HG02798 (cell line): ENCODE data around the gene IQCC.
A peak's percentile ranks its signal among the peaks of the same experiment; 100 is the strongest.

ENCODE experiments used
- ATAC-seq: cut with Tn5 transposase; IDR thresholded peaks from one replicate; pipeline ENCODE4 v1.9.1; 2021; ENCODE audit warnings: mild to moderate bottlenecking; ENCODE audit not compliant: unreplicated experiment, poor library complexity

The IQCC gene

GRCh38 chr1:32221980-32222755 lies 16.7 kb downstream of the IQCC start, which contains the start of the genes EIF3I and TMEM234:
Gene EIF3I (plus strand): TSS chr1:32222407. CDS start chr1:32222442, 35 bp downstream.
Gene TMEM234 (minus strand): TSS chr1:32222353. CDS start chr1:32222322, 31 bp downstream.
- ATAC-seq = peak; percentile 95

GRCh38 chr1:32223683-32224082 lies 18.2 kb downstream of the IQCC start:
- no peak for ATAC-seq

- ATAC-seq = no peak
Observed at GRCh38 chr1:32224285-32224684, 18.8 kb downstream of the IQCC start.

GRCh38 chr1:32228771-32229170 lies 23.3 kb downstream of the IQCC start:
- no peak for ATAC-seq

GRCh38 chr1:32231843-32232432 lies 26.5 kb downstream of the IQCC start:
- ATAC-seq = no peak

- no peak for ATAC-seq
Observed at GRCh38 chr1:32232558-32233304, 27.3 kb downstream of the IQCC start.

GRCh38 chr1:32234792-32235191 lies 29.3 kb downstream of the IQCC start:
- ATAC-seq = no peak

- no peak for ATAC-seq
Observed at GRCh38 chr1:32239337-32239736, 33.9 kb downstream of the IQCC start.

GRCh38 chr1:32239790-32240139 lies 34.3 kb downstream of the IQCC start:
- no peak for ATAC-seq

- peak; percentile 37 for ATAC-seq
Observed at GRCh38 chr1:32240140-32240951, 34.9 kb downstream of the IQCC start.

- peak; percentile 43 for ATAC-seq
Observed at GRCh38 chr1:32241001-32241763, 35.7 kb downstream of the IQCC start.

- ATAC-seq = no peak
Observed at GRCh38 chr1:32242341-32242851, 36.9 kb downstream of the IQCC start.

GRCh38 chr1:32246888-32247273 lies 41.4 kb downstream of the IQCC start, which contains the start of gene FAM167B:
Gene FAM167B (plus strand): TSS chr1:32247222. CDS start chr1:32247422, 200 bp downstream.
- no peak for ATAC-seq

GRCh38 chr1:32247452-32247851 lies 42.0 kb downstream of the IQCC start:
- no peak for ATAC-seq

GRCh38 chr1:32247983-32248889 lies 42.8 kb downstream of the IQCC start:
- peak; percentile 43 for ATAC-seq

GRCh38 chr1:32249831-32250525 lies 44.5 kb downstream of the IQCC start:
- ATAC-seq = peak; percentile 57

- no peak for ATAC-seq
Observed at GRCh38 chr1:32250893-32251716, 45.6 kb downstream of the IQCC start, which contains the start of gene LCK. Gene LCK (plus strand): TSS chr1:32251265. CDS start chr1:32274330, 23,065 bp downstream.
